PC-9 (cell line): ENCODE data around the gene PHOSPHO1.

ENCODE experiments used
- EZH2 ChIP-seq: fragments of 200-600 bp; sonication (generic); IDR thresholded peaks from 2 replicates; pipeline ENCODE4 v1.8.0; 2017; ENCODE audit warnings: antibody characterized with exemption, low read depth
- TF ChIP-seq, protein P1 (sequence below): fragments of 200-600 bp; sonication (generic); conservative IDR thresholded peaks from 2 replicates; pipeline ENCODE4 v1.6.1; 2017; ENCODE audit warnings: mixed run types, antibody characterized with exemption, mild to moderate bottlenecking, moderate library complexity

DNA sequence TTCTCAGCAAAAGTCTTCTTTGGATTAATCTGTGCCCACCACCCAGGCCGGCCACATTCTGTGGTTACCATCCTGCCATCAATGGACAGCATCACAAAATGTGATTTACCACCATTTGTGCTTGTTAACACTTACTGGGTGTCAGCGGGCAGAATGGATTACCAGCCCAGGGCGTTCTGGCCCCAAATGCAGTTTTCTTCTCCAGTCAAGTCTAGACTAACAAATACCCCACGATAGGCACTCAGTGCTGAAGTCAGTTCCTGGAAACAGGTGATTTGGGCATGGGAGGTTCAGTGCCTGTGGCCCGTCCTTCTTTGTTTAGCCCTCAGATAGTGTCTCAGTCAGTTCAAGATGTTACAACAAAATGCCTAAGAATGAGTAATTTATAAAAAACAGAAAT lies 38.8 kb upstream of the PHOSPHO1 start:
- TF ChIP-seq, protein P1, sequence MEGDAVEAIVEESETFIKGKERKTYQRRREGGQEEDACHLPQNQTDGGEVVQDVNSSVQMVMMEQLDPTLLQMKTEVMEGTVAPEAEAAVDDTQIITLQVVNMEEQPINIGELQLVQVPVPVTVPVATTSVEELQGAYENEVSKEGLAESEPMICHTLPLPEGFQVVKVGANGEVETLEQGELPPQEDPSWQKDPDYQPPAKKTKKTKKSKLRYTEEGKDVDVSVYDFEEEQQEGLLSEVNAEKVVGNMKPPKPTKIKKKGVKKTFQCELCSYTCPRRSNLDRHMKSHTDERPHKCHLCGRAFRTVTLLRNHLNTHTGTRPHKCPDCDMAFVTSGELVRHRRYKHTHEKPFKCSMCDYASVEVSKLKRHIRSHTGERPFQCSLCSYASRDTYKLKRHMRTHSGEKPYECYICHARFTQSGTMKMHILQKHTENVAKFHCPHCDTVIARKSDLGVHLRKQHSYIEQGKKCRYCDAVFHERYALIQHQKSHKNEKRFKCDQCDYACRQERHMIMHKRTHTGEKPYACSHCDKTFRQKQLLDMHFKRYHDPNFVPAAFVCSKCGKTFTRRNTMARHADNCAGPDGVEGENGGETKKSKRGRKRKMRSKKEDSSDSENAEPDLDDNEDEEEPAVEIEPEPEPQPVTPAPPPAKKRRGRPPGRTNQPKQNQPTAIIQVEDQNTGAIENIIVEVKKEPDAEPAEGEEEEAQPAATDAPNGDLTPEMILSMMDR: no peak
- TF ChIP-seq EZH2: no peak
